Measurements from ENCODE around the gene WDR4.

Gene WDR4

GRCh38 chr21:42830456-42831455 is 48.6 kb downstream of the WDR4 start:
- no peak for DNase-seq (ENCODE audit: low read depth, low spot score)
- peaks cover 11% of the 10 kb centered on the region for H3K4me1 ChIP-seq (ENCODE audit: insufficient read depth, insufficient read length)
- H3K4me3 ChIP-seq (ENCODE audit: insufficient read length, low read depth) = no peak overlapping the region
- no peak overlapping the region for H3K9ac ChIP-seq (ENCODE audit: insufficient read length, low read depth)
- H3K36me3 ChIP-seq (ENCODE audit: insufficient read depth, insufficient read length, low read length) = peaks cover 15% of the 10 kb centered on the region
- H3K9me3 ChIP-seq (ENCODE audit: insufficient read depth, low read length) = peaks cover under 1% of the 10 kb centered on the region
- H3K27me3 ChIP-seq (ENCODE audit: insufficient read depth, insufficient read length) = peaks cover 28% of the 10 kb centered on the region
- TF ChIP-seq SUZ12 (IDR thresholded peaks at IDR 0.05; ENCODE audit: extremely low read depth, insufficient read depth, insufficient read length) (no peak), YY1 (IDR thresholded peaks at IDR 0.05; ENCODE audit: insufficient read depth, insufficient read length) (no peak)

- Histone ChIP-seq H3K27me3 (ENCODE audit: insufficient read depth, insufficient read length) (peaks cover 36% of the 10 kb centered on the region), H3K9me3 (ENCODE audit: insufficient read depth, low read length) (peaks cover 8% of the 10 kb centered on the region), H3K4me3 (ENCODE audit: insufficient read length, low read depth) (no peak overlapping the region), H3K4me1 (ENCODE audit: insufficient read depth, insufficient read length) (peaks cover 11% of the 10 kb centered on the region), H3K36me3 (ENCODE audit: insufficient read depth, insufficient read length, low read length) (peaks cover 8% of the 10 kb centered on the region), H3K9ac (ENCODE audit: insufficient read length, low read depth) (no peak overlapping the region)
- TF ChIP-seq SUZ12 (IDR thresholded peaks at IDR 0.05; ENCODE audit: extremely low read depth, insufficient read depth, insufficient read length) (no peak), ZNF274 (IDR thresholded peaks at IDR 0.05; ENCODE audit: low read depth, low read length) (no peak), YY1 (IDR thresholded peaks at IDR 0.05; ENCODE audit: insufficient read depth, insufficient read length) (no peak)
- no peak for DNase-seq (ENCODE audit: low read depth, low spot score)
These were observed 49.4 kb downstream of the WDR4 start for GRCh38 chr21:42829954-42830353.

GRCh38 chr21:42829417-42829816 is 49.9 kb downstream of the WDR4 start:
- peaks cover 8% of the 10 kb centered on the region for H3K9me3 ChIP-seq (ENCODE audit: insufficient read depth, low read length)
- no peak overlapping the region for H3K9ac ChIP-seq (ENCODE audit: insufficient read length, low read depth)
- TF ChIP-seq SUZ12 (IDR thresholded peaks at IDR 0.05; ENCODE audit: extremely low read depth, insufficient read depth, insufficient read length) (no peak), YY1 (IDR thresholded peaks at IDR 0.05; ENCODE audit: insufficient read depth, insufficient read length) (no peak), ZNF274 (IDR thresholded peaks at IDR 0.05; ENCODE audit: low read depth, low read length) (no peak)
- no peak overlapping the region for H3K4me3 ChIP-seq (ENCODE audit: insufficient read length, low read depth)
- no peak for DNase-seq (ENCODE audit: low read depth, low spot score)
- peaks cover 36% of the 10 kb centered on the region for H3K27me3 ChIP-seq (ENCODE audit: insufficient read depth, insufficient read length)
- H3K36me3 ChIP-seq (ENCODE audit: insufficient read depth, insufficient read length, low read length) = peaks cover 2% of the 10 kb centered on the region
- H3K4me1 ChIP-seq (ENCODE audit: insufficient read depth, insufficient read length) = peaks cover 11% of the 10 kb centered on the region

- Histone ChIP-seq H3K4me1 (ENCODE audit: insufficient read depth, insufficient read length) (no peaks in the 10 kb centered on the region), H3K27me3 (ENCODE audit: insufficient read depth, insufficient read length) (peaks cover 36% of the 10 kb centered on the region), H3K36me3 (ENCODE audit: insufficient read depth, insufficient read length, low read length) (no peaks in the 10 kb centered on the region), H3K9ac (ENCODE audit: insufficient read length, low read depth) (no peak overlapping the region), H3K9me3 (ENCODE audit: insufficient read depth, low read length) (peaks cover 8% of the 10 kb centered on the region), H3K4me3 (ENCODE audit: insufficient read length, low read depth) (no peak overlapping the region)
- TF ChIP-seq YY1 (IDR thresholded peaks at IDR 0.05; ENCODE audit: insufficient read depth, insufficient read length) (no peak), SUZ12 (IDR thresholded peaks at IDR 0.05; ENCODE audit: extremely low read depth, insufficient read depth, insufficient read length) (no peak), ZNF274 (IDR thresholded peaks at IDR 0.05; ENCODE audit: low read depth, low read length) (no peak)
- no peak for DNase-seq (ENCODE audit: low read depth, low spot score)
These were observed 51.8 kb downstream of the WDR4 start for GRCh38 chr21:42827588-42827987.

- H3K9me3 ChIP-seq (ENCODE audit: insufficient read depth, low read length) = peaks cover 42% of the 10 kb centered on the region
- H3K27me3 ChIP-seq (ENCODE audit: insufficient read depth, insufficient read length) = peaks cover 9% of the 10 kb centered on the region
- H3K9ac ChIP-seq (ENCODE audit: insufficient read length, low read depth) = no peak overlapping the region
- no peak for DNase-seq (ENCODE audit: low read depth, low spot score)
- no peak overlapping the region for H3K4me3 ChIP-seq (ENCODE audit: insufficient read length, low read depth)
- no peaks in the 10 kb centered on the region for H3K36me3 ChIP-seq (ENCODE audit: insufficient read depth, insufficient read length, low read length)
- H3K4me1 ChIP-seq (ENCODE audit: insufficient read depth, insufficient read length) = peaks cover 3% of the 10 kb centered on the region
- no peak for TF ChIP-seq YY1 (IDR thresholded peaks at IDR 0.05; ENCODE audit: insufficient read depth, insufficient read length)
- TF ChIP-seq ZNF274 (IDR thresholded peaks at IDR 0.05; ENCODE audit: low read depth, low read length) = no peak
These were observed 58.5 kb downstream of the WDR4 start for GRCh38 chr21:42820616-42821465.

- TF ChIP-seq SUZ12 (IDR thresholded peaks at IDR 0.05; ENCODE audit: extremely low read depth, insufficient read depth, insufficient read length) (no peak), YY1 (IDR thresholded peaks at IDR 0.05; ENCODE audit: insufficient read depth, insufficient read length) (no peak), ZNF274 (IDR thresholded peaks at IDR 0.05; ENCODE audit: low read depth, low read length) (no peak)
- no peaks in the 10 kb centered on the region for H3K36me3 ChIP-seq (ENCODE audit: insufficient read depth, insufficient read length, low read length)
- peaks cover 43% of the 10 kb centered on the region for H3K9me3 ChIP-seq (ENCODE audit: insufficient read depth, low read length)
- peaks cover under 1% of the 10 kb centered on the region for H3K27me3 ChIP-seq (ENCODE audit: insufficient read depth, insufficient read length)
- H3K4me3 ChIP-seq (ENCODE audit: insufficient read length, low read depth) = no peak overlapping the region
- H3K4me1 ChIP-seq (ENCODE audit: insufficient read depth, insufficient read length) = peaks cover 3% of the 10 kb centered on the region
- H3K9ac ChIP-seq (ENCODE audit: insufficient read length, low read depth) = no peak overlapping the region
- DNase-seq (ENCODE audit: low read depth, low spot score) = no peak
These were observed 59.3 kb downstream of the WDR4 start for GRCh38 chr21:42819861-42820615.
